ENCODE results near the gene BNC2.

GRCh38 chr9:16406526-16407225, 463.8 kb downstream of the BNC2 start:
- TF ChIP-seq CTCF (IDR thresholded peaks at IDR 0.05) (no peak), POLR2A (IDR thresholded peaks at IDR 0.05) (no peak)
